ENCODE data around the gene SYT7.

SYT7 gene

GRCh38 chr11:61607920-61608599 is 27.2 kb upstream of the SYT7 start:
- DNase-seq (ENCODE audit: low read depth in 2 of 2), result no peak

DNA sequence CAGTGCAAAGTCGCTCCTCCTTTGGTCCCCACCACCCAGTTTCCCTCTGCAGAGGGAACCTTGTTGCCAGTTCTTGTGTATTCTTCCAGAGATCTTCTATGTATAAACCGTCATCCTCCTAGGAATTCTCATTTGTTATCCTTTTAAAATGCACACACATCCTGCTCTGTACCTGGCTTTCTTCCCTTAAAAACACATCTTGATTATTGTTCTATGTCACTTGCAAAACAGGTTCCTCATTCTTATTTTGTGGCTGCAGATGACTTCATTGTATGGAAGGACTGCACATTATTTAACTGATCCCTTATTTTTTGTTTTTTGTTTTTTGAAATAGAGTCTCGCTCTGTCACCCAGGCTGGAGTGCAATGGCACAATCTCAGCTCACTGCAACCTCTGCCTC is 26.6 kb upstream of the SYT7 start:
- DNase-seq (ENCODE audit: low read depth in 2 of 2), result no peak

DNA sequence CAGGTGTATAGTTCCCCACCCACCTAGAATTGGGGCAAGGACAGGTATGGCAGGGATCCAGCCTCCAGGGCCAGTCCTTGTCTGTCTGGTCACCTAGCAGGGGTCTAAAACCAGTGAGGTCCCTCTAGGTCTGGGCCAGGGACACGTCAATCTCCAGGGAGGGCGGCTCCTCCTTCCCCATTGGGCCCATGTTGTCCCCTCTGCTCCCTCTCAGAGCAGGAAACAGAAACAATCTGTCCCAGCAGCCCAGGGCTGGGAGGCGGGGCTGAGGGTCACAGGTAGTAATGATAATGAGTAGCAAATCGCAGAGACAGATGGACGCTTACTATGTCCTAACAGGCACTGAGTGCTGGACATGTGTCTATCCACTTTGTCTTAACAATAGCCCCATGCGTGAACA is 22.8 kb upstream of the SYT7 start:
- DNase-seq (ENCODE audit: low read depth in 2 of 2), result no peak

DNA sequence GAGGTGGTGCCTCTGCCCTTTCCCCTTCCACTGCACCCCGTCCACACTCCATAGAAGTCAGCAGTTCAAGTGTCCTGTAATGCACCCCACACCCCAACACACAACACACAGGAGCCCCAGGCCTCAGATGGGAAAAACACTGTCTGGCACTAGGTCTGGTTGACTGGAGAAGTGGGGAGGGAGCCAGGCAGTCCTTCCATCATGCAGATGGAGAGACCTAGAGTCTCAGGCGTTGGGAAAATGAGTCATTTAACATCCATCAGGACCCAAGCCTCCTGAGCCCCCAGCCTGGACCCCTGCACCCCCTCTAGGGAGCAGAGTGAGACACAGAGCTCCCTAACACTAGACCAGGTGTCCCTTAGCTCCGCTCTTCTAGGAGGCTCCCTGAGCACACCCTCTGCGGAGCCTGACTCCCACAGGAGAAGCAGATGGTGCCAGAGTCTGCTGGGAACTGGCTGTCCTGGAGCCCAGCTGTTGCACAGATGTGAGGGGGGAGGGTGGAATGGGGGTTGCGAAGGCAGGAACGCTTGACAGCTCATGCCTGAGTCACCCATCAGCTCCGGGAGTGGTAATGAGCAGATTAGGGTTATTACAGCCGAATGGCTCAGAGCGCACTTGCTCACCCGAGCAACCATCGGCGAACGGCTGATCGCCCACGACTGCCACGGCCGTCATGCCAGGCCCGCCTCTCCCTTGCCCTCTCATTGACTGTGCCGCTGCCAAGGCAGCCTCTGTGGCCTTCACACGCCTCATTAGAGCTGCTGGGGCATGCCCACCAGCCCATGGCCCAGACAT is 22.1 kb upstream of the SYT7 start:
- no peak for DNase-seq (ENCODE audit: low read depth in 2 of 2)

DNA sequence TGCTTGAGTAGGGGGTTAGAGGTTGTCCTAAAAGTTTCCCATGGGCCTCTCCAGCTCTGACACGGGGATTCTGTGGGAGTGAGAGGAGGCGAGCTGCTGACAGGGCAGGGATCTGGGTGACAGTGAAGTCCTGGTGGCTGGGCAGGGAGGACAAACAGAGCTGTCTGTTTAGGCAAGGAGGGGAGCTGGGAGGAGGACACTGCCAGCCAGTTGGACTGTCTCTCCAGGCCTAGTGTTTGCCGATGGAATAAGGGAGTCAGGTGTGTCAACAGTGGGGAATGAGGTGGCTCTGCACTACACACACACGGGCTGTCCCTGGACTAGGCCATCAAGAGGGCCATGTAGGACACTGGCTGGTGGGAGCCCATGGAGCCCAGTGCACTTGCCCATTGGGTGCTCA is 20.6 kb upstream of the SYT7 start:
- DNase-seq (ENCODE audit: low read depth in 2 of 2), result no peak

DNA sequence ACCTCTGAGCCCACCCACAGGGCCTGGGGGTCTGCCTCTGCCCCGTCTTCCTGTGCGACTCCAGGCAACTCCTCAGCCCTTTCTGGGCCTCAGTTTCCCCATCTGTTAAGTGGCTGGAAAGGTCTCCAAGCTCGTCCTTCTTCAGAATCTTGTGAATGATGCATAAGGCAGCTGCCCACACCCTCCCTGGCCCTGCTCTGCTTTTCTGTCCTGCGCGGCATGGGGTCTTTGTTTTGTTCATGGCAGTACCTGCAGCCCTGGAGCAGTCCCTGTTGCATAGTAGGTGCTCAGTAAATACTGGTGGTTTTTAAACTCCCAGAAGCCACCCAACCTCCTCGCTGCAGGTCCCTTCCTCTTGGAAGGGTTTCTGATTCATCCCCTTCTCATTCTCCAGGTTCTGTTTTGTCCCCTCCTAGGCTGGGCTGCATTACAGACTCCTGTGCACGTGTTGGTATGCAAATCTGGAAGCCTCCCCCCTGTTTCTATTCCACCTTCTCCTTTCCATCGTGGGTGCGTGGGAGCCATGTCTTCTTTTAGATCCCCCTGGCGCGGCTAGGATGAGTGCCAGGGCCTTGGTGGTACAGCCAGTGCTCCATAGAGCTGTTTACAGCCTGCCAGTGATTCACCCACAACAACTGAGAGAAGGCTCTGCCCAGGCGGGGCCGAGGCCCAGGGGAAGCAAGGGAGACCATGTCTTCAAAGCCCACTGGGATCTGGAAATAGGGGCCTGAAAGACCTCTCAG is 19.3 kb upstream of the SYT7 start:
- no peak for DNase-seq (ENCODE audit: low read depth in 2 of 2)

GRCh38 chr11:61598886-61599868 is 18.3 kb upstream of the SYT7 start:
- DNase-seq (ENCODE audit: low read depth in 2 of 2), result no peak

GRCh38 chr11:61598374-61598773 is 17.5 kb upstream of the SYT7 start:
- no peak for DNase-seq (ENCODE audit: low read depth in 2 of 2)

GRCh38 chr11:61596990-61597389 is 16.1 kb upstream of the SYT7 start:
- no peak for DNase-seq (ENCODE audit: low read depth in 2 of 2)

- no peak for DNase-seq (ENCODE audit: low read depth in 2 of 2)
Measured at GRCh38 chr11:61596542-61596941, 15.7 kb upstream of the SYT7 start.

DNA sequence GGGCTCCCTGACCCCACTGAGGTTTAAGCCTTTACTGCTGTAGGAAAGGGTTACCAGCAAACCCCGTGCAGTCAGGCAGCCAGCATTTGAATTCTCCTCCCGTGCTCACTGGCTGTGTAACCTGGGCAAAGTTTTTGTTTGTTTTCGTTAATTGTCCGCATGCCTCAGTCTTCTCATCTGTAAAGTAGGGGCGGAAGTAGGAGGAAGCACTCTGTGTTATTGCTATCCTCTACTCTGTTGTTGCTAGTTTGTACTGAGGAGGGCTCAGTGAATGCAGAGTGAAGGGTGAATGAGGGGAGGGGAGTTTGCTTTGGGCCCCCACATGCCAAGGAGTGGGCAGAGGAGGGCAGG is 14.0 kb upstream of the SYT7 start:
- no peak for DNase-seq (ENCODE audit: low read depth in 2 of 2)

DNA sequence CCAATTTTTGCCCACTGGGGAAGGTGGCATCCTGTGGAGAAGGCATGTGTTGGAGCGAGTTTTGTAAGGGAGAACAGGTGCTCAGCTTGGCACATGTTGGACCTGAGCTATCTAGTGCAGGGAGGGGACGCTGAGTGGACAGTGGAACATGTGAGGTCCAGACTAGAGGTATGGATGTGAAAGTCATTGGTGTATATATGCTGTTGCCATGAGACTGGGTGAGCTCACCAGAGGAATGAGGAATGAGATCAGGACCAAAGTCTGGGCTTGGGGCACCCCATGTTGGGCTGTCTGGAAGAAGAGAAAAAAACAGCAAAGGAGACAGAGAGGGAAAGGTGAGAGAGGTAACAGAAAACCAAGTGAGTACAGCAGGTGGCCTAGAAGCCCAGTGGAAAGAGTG is 12.3 kb upstream of the SYT7 start:
- DNase-seq (ENCODE audit: low read depth in 2 of 2), result no peak

GRCh38 chr11:61592176-61592575 is 11.3 kb upstream of the SYT7 start:
- no peak for DNase-seq (ENCODE audit: low read depth in 2 of 2)

DNA sequence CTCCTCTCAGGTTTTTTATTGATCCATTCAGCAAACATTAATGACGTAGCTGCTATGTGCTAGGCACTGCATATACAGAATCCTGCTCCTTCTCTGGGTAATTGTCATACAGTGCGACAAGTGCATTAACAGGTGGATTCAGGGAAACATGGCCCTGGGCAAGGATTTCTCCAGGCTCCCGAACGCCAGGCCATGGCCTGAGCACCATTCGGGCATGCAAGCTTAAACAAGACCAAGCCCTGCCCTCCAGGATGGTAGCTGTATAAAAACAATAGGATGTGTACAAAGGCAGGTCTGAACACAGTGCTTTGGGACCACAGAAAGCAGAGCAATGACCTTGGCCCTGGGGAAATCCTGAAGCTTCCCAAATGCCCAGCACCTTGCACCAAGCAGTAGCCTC is 9.1 kb upstream of the SYT7 start:
- DNase-seq (ENCODE audit: low read depth in 2 of 2), result no peak

DNA sequence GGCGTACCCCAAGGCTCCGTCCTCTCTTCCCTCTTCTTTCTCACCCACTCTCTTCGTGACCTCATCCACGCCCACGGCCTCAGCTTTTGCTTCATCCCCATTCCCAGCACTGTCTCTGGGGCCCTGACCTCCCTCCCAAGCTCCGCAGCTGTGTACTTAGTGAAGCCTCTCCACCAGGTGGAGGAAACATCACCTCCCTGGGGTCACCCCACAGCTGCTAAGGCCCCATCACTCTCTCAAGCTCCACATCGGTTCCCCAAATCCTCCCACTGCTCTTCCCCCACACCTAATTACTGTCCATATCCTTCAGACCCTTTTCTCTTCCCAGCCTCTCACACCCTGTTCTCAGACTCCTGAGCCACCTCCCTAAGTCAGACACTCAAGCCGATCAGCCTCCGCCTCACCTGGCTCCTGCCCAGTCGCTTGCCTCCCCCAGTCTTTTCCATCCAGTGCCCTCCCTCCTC is 7.9 kb upstream of the SYT7 start:
- DNase-seq (ENCODE audit: low read depth in 2 of 2), result no peak

DNA sequence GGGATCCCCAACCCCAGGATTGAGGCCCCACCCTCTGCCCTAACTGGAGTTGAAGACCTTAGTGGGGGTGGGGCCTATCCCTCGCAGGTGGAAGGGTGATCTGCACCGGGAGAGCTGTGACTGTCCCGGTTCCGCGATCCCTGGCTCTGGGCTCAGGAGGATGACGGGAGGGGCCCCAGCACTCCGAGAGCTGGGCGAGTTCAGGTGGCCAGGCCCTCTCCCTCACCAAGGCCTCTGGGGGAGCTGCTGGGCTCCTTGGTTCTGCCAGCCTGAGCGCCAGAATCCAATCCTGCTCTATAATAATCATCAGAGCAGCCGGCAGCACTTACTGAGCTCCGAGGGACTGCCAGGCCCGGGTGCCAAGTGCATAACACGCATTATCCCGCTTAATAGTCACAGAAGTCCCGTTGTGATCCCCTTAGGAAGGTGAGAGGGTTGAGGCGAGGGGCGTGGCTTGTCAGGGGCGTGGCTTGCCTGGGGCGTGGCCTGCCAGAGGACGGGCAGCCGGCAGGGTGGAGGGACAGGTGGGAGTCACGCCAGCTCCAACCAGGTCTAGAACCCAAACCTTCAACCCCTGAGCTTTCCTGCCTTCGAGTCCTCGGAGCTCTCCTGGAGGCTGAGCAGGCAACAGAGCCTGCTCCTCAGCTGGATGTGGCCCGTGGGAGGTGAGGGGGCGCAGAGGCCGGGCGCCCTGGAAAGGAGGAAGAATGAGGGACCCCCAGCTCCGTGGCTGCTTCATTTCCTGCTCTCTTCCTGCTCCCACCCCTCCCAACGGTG is 7.3 kb upstream of the SYT7 start:
- DNase-seq (ENCODE audit: low read depth in 2 of 2), result peak; percentile 58 to 66

DNA sequence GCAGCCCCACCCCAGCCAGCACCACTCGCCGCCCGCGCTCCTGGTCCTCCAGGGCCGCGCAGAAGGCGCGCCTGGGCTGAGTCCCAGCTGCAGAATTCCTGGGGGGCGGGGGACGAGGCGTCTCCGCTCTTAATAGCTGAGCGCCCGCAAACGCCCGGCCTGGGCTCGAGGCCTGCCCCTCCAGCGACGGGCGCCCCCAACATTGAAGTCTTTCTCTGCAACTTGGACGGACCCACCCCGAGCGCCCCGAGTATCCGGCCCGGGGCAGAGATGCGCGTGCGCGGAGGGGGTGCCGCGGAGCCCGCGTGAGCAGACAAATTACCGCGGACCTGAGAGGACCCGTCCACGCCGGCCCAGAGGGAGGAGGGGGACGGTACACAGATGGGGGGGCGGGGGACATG is 6.7 kb upstream of the SYT7 start:
- peak; percentile 21 to 31 for DNase-seq (ENCODE audit: low read depth in 2 of 2)

GRCh38 chr11:61586792-61587430 is 6.0 kb upstream of the SYT7 start:
- no peak for DNase-seq (ENCODE audit: low read depth in 2 of 2)

GRCh38 chr11:61585115-61585514 is 4.2 kb upstream of the SYT7 start:
- DNase-seq (ENCODE audit: low read depth in 2 of 2), result no peak

GRCh38 chr11:61581931-61582330 is 1.1 kb upstream of the SYT7 start:
- DNase-seq (ENCODE audit: low read depth in 2 of 2), result no peak

All from stimulated activated CD4-positive, alpha-beta T cell treated with anti-CD3 and anti-CD28 coated beads, Interleukin-1b, Interleukin-23, amount 100 ng/mL, for 4 hours (primary cell).